ENCODE measurements around the gene RHOU.
"Not testable (repeated sequence)": the region's sequence is repeated elsewhere in the genome, so short reads cannot be mapped to it uniquely, and the experiment has no call there.

RHOU gene

GRCh38 chr1:228734881-228735801 lies at the start of gene RHOU:
TSS of gene RHOU (plus strand) at chr1:228735479. CDS start at chr1:228735743, 264 bp downstream.
- peak; percentile 31 for DNase-seq (ENCODE audit: low read depth)

- DNase-seq (ENCODE audit: low read depth): no peak
Observed at GRCh38 chr1:228687587-228687986, 47.7 kb upstream of the RHOU start.

GRCh38 chr1:228689255-228689654 lies 46.0 kb upstream of the RHOU start:
- no peak for DNase-seq (ENCODE audit: low read depth)

- DNase-seq (ENCODE audit: low read depth): no peak
Observed at GRCh38 chr1:228691211-228691610, 44.1 kb upstream of the RHOU start.

GRCh38 chr1:228691926-228692325 lies 43.4 kb upstream of the RHOU start:
- peak; percentile 24 for DNase-seq (ENCODE audit: low read depth)

- DNase-seq (ENCODE audit: low read depth): not testable (repeated sequence)
Observed at GRCh38 chr1:228694447-228694846, 40.8 kb upstream of the RHOU start.

GRCh38 chr1:228695015-228695955 lies 40.0 kb upstream of the RHOU start:
- DNase-seq (ENCODE audit: low read depth): no peak

- DNase-seq (ENCODE audit: low read depth): peak; percentile 80
Observed at GRCh38 chr1:228697207-228698016, 37.9 kb upstream of the RHOU start.

- DNase-seq (ENCODE audit: low read depth): no peak
Observed at GRCh38 chr1:228698017-228698329, 37.3 kb upstream of the RHOU start.

- DNase-seq (ENCODE audit: low read depth): no peak
Observed at GRCh38 chr1:228702433-228702832, 32.8 kb upstream of the RHOU start.

GRCh38 chr1:228706305-228706704 lies 29.0 kb upstream of the RHOU start:
- no peak for DNase-seq (ENCODE audit: low read depth)

- DNase-seq (ENCODE audit: low read depth): no peak
Observed at GRCh38 chr1:228717081-228717480, 18.2 kb upstream of the RHOU start.

- no peak for DNase-seq (ENCODE audit: low read depth)
Observed at GRCh38 chr1:228721407-228721806, 13.9 kb upstream of the RHOU start.

GRCh38 chr1:228723287-228723686 lies 12.0 kb upstream of the RHOU start:
- DNase-seq (ENCODE audit: low read depth): no peak

- DNase-seq (ENCODE audit: low read depth): no peak
Observed at GRCh38 chr1:228723921-228724320, 11.4 kb upstream of the RHOU start.

GRCh38 chr1:228725178-228725577 lies 10.1 kb upstream of the RHOU start:
- no peak for DNase-seq (ENCODE audit: low read depth)

GRCh38 chr1:228727681-228728171 lies 7.6 kb upstream of the RHOU start:
- no peak for DNase-seq (ENCODE audit: low read depth)

GRCh38 chr1:228732426-228732825 lies 2.9 kb upstream of the RHOU start:
- DNase-seq (ENCODE audit: low read depth): no peak

GRCh38 chr1:228733576-228733975 lies 1.7 kb upstream of the RHOU start:
- DNase-seq (ENCODE audit: low read depth): no peak

- no peak for DNase-seq (ENCODE audit: low read depth)
Observed at GRCh38 chr1:228735871-228736586, 750 bp downstream of the RHOU start.

GRCh38 chr1:228736844-228737445 lies 1.7 kb downstream of the RHOU start:
- DNase-seq (ENCODE audit: low read depth): no peak
